Stimulated activated CD4-positive, alpha-beta T cell treated with anti-CD3 and anti-CD28 coated beads, TNF-alpha, amount 100 ng/mL, for 4 hours (primary cell): ENCODE results near the gene DPPA3.
"Not testable (repeated sequence)": the region's sequence is repeated elsewhere in the genome, so short reads cannot be mapped to it uniquely, and the experiment has no call there.

Experiments
- DNase-seq, 3 experiments: peaks; one replicate each; pipeline ENCODE4 v3.0.0-alpha.2; 2020; ENCODE audit warnings: low read depth in 3 of 3

DPPA3 gene

GRCh38 chr12:7711133-7711532, at the start of gene DPPA3:
TSS of gene DPPA3 (plus strand) at chr12:7711433. CDS start at chr12:7711571, 138 bp downstream.
- DNase-seq = no peak

GRCh38 chr12:7661741-7662140, 49.5 kb upstream of the DPPA3 start:
- no peak for DNase-seq

GRCh38 chr12:7666595-7666994, 44.6 kb upstream of the DPPA3 start:
- no peak for DNase-seq

GRCh38 chr12:7667125-7667524, 44.1 kb upstream of the DPPA3 start:
- no peak for DNase-seq

- no peak for DNase-seq
These were observed 43.1 kb upstream of the DPPA3 start for GRCh38 chr12:7668171-7668570.

- not testable (repeated sequence) for DNase-seq
These were observed 35.8 kb upstream of the DPPA3 start for GRCh38 chr12:7675455-7675854.

GRCh38 chr12:7677432-7677888, 33.8 kb upstream of the DPPA3 start:
- not testable (repeated sequence) for DNase-seq

- no peak for DNase-seq
These were observed 32.5 kb upstream of the DPPA3 start for GRCh38 chr12:7678744-7679143.

GRCh38 chr12:7679251-7680045, 31.8 kb upstream of the DPPA3 start:
- no peak for DNase-seq

- no peak for DNase-seq
These were observed 29.7 kb upstream of the DPPA3 start for GRCh38 chr12:7681535-7681934.

- DNase-seq = no peak
These were observed 17.4 kb upstream of the DPPA3 start for GRCh38 chr12:7693793-7694192.

- DNase-seq = no peak
These were observed 16.5 kb upstream of the DPPA3 start for GRCh38 chr12:7694556-7695236.

- no peak for DNase-seq
These were observed 16.0 kb upstream of the DPPA3 start for GRCh38 chr12:7695237-7695560.

- no peak for DNase-seq
These were observed 15.6 kb upstream of the DPPA3 start, which contains the start of gene GDF3 for GRCh38 chr12:7695566-7696197. TSS of gene GDF3 (minus strand) at chr12:7695775. CDS start at chr12:7695728, 47 bp downstream.

GRCh38 chr12:7705846-7706245, 5.4 kb upstream of the DPPA3 start:
- no peak for DNase-seq

GRCh38 chr12:7709969-7710675, 1.1 kb upstream of the DPPA3 start:
- no peak for DNase-seq

GRCh38 chr12:7712841-7713442, 1.7 kb downstream of the DPPA3 start:
- DNase-seq = no peak

- no peak for DNase-seq
These were observed 5.1 kb downstream of the DPPA3 start for GRCh38 chr12:7716381-7716780.

- DNase-seq = no peak
These were observed 8.9 kb downstream of the DPPA3 start for GRCh38 chr12:7719946-7720730.

- no peak for DNase-seq
These were observed 12.7 kb downstream of the DPPA3 start for GRCh38 chr12:7723926-7724325.

GRCh38 chr12:7729746-7730145, 18.5 kb downstream of the DPPA3 start:
- no peak for DNase-seq
